NCI-H2196 treated with DMSO at 0.1 percent for 48 hours (cell line): ENCODE results near the gene NBPF12.
"Not testable (repeated sequence)": the region's sequence is repeated elsewhere in the genome, so short reads cannot be mapped to it uniquely, and the experiment has no call there.

Source experiments
- DNase-seq: peaks from one replicate; lab custom pipeline; 2025; ENCODE audit not compliant: unreplicated experiment; lab: John Stamatoyannopoulos, UW

NBPF12 gene

GRCh38 chr1:146938242-146938902 lies at the start of gene NBPF12:
NBPF12 (plus strand) TSS chr1:146938324; CDS start chr1:146960144, 21,820 bp downstream.
- DNase-seq: peak; percentile 76

- DNase-seq: not testable (repeated sequence)
These were observed 46.8 kb upstream of the NBPF12 start for GRCh38 chr1:146891355-146891754.

- not testable (repeated sequence) for DNase-seq
These were observed 45.8 kb upstream of the NBPF12 start for GRCh38 chr1:146892331-146892730.

GRCh38 chr1:146907565-146908261 lies 30.4 kb upstream of the NBPF12 start:
- DNase-seq: not testable (repeated sequence)

GRCh38 chr1:146912975-146913374 lies 25.1 kb upstream of the NBPF12 start:
- not testable (repeated sequence) for DNase-seq

- DNase-seq: not testable (repeated sequence)
These were observed 17.3 kb upstream of the NBPF12 start for GRCh38 chr1:146920811-146921210.

- not testable (repeated sequence) for DNase-seq
These were observed 15.5 kb upstream of the NBPF12 start for GRCh38 chr1:146922614-146923013.

- not testable (repeated sequence) for DNase-seq
These were observed 14.0 kb upstream of the NBPF12 start for GRCh38 chr1:146924106-146924505.

GRCh38 chr1:146926413-146926812 lies 11.7 kb upstream of the NBPF12 start:
- DNase-seq: not testable (repeated sequence)

GRCh38 chr1:146930225-146930624 lies 7.9 kb upstream of the NBPF12 start:
- DNase-seq: not testable (repeated sequence)

- DNase-seq: not testable (repeated sequence)
These were observed 3.5 kb upstream of the NBPF12 start for GRCh38 chr1:146934390-146935223.

GRCh38 chr1:146937462-146937861 lies 662 bp upstream of the NBPF12 start:
- DNase-seq: not testable (repeated sequence)

GRCh38 chr1:146938927-146939786 lies 1.0 kb downstream of the NBPF12 start:
- not testable (repeated sequence) for DNase-seq

- not testable (repeated sequence) for DNase-seq
These were observed 2.2 kb downstream of the NBPF12 start for GRCh38 chr1:146940293-146940692.

- DNase-seq: not testable (repeated sequence)
These were observed 5.3 kb downstream of the NBPF12 start for GRCh38 chr1:146943342-146943886.

GRCh38 chr1:146948127-146948526 lies 10.0 kb downstream of the NBPF12 start:
- DNase-seq: not testable (repeated sequence)

- not testable (repeated sequence) for DNase-seq
These were observed 26.2 kb downstream of the NBPF12 start for GRCh38 chr1:146964340-146964739.

GRCh38 chr1:146966351-146966750 lies 28.2 kb downstream of the NBPF12 start:
- not testable (repeated sequence) for DNase-seq

- DNase-seq: not testable (repeated sequence)
These were observed 32.5 kb downstream of the NBPF12 start for GRCh38 chr1:146970656-146971055.

GRCh38 chr1:146972681-146973080 lies 34.6 kb downstream of the NBPF12 start:
- not testable (repeated sequence) for DNase-seq
